GM23248 (cell line): ENCODE results near the gene ZBTB46.

Experiments used
- EZH2 ChIP-seq: fragments of 200-600 bp; sonication (generic); IDR thresholded peaks from 2 replicates; pipeline ENCODE4 v1.6.1; 2018; ENCODE audit warnings: antibody characterized with exemption, mild to moderate bottlenecking; ENCODE audit not compliant: insufficient read depth, poor library complexity, severe bottlenecking
- EZH2phosphoT487 ChIP-seq: fragments of 200-600 bp; sonication (generic); IDR thresholded peaks from 2 replicates; pipeline ENCODE4 v1.6.1; 2018; ENCODE audit warnings: antibody characterized with exemption, moderate library complexity, mild to moderate bottlenecking, low read depth; ENCODE audit not compliant: insufficient read depth

DNA sequence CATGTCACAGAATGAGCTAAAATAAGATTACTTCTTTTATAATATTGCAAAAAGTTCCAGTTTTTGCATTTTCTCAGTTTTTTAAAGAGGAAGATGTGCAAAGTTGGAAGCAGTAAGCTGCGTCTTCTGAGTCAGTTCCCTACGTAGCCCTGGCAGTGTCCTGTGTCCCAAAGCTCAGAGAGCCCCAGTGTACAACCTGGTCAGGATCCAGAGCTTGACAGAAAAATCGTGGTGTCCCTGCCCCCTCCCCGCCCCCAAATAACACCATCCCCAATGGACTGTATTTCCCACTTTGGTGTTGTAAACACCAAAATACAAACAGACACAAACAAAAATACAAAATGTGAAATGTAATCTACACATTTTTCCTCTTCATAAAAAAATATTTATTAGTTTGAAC lies 86.9 kb downstream of the ZBTB46 start:
- no peak for TF ChIP-seq EZH2phosphoT487
- TF ChIP-seq EZH2 = no peak
